ENCODE measurements around the gene CBARP. TPM values are rescaled to one million over a fixed set of nuclear protein-coding genes. Genes with fewer than 3 reads are reported as not detected.

Gene CBARP
- total and polyA plus RNA-seq, 2 of the 13 experiments (the other 11 are each of a cell fraction or from before 2014, with no cell fraction given), result 1.2 to 1.4 TPM

- TF ChIP-seq ZSCAN12 (CRISPR knock-in tag; IDR thresholded peaks at IDR 0.05) (no peak), SP140L (CRISPR knock-in tag; IDR thresholded peaks at IDR 0.05; ENCODE audit: borderline replicate concordance) (no peak), ZNF777 (CRISPR knock-in tag; IDR thresholded peaks at IDR 0.05) (peak; percentile 46; the same call in 1 of the 2 replicates), ATF7-NPFF (CRISPR knock-in tag; IDR thresholded peaks at IDR 0.05; ENCODE audit: low read depth) (no peak), ZNF772 (CRISPR knock-in tag; IDR thresholded peaks at IDR 0.05) (no peak), TERF1 (CRISPR knock-in tag; IDR thresholded peaks at IDR 0.05) (no peak), ZNF639 (CRISPR knock-in tag; conservative IDR thresholded peaks at IDR 0.05) (no peak), ZMYM3 (CRISPR knock-in tag; IDR thresholded peaks at IDR 0.05) (no peak), ZNF550 (CRISPR knock-in tag; IDR thresholded peaks at IDR 0.05; ENCODE audit: borderline replicate concordance) (no peak), MLX (CRISPR knock-in tag; IDR thresholded peaks at IDR 0.05) (no peak), HMG20A (CRISPR knock-in tag; IDR thresholded peaks at IDR 0.05; ENCODE audit: borderline replicate concordance) (no peak), ZNF629 (CRISPR knock-in tag; conservative IDR thresholded peaks at IDR 0.05) (0 out of 2 replicates have a peak, but pooled peaks have one; percentile 2), CHD4 (IDR thresholded peaks at IDR 0.05; ENCODE audit: borderline replicate concordance, low read length) (no peak), ZNF570 (CRISPR knock-in tag; IDR thresholded peaks at IDR 0.05; ENCODE audit: borderline replicate concordance) (no peak), ELF1 (CRISPR knock-in tag; IDR thresholded peaks at IDR 0.05) (no peak), SIX1 (CRISPR knock-in tag; IDR thresholded peaks at IDR 0.05; ENCODE audit: borderline replicate concordance) (no peak), ZSCAN5A (CRISPR knock-in tag; IDR thresholded peaks at IDR 0.05; ENCODE audit: borderline replicate concordance) (no peak), NAIF1 (CRISPR knock-in tag; IDR thresholded peaks at IDR 0.05; ENCODE audit: borderline replicate concordance) (no peak), CREM (IDR thresholded peaks at IDR 0.05) (no peak), CREM (CRISPR knock-in tag; IDR thresholded peaks at IDR 0.05) (no peak), STAT5B (CRISPR knock-in tag; IDR thresholded peaks at IDR 0.05) (no peak), ZNF430 (CRISPR knock-in tag; IDR thresholded peaks at IDR 0.05) (no peak), SSRP1 (CRISPR knock-in tag; IDR thresholded peaks at IDR 0.05) (no peak), ZBTB37 (CRISPR knock-in tag; IDR thresholded peaks at IDR 0.05) (no peak), ZNF503 (CRISPR knock-in tag; IDR thresholded peaks at IDR 0.05) (no peak)
Measured at GRCh38 chr19:1266916-1267476, 29.2 kb upstream of the CBARP start (continued).
